Natural killer cell (primary cell): ENCODE data around the gene CASK. TPM values are rescaled to one million over a fixed set of nuclear protein-coding genes. Genes with fewer than 3 reads are reported as not detected.

Source experiments
- ATAC-seq, 3 donors: fragments of 150-1000 bp in 2 of 3; fragments of 200-7000 bp in 1 of 3; cut with Tn5 transposase; 1 replicate in 1 of 3; 2 replicates in 2 of 3; pipeline ENCODE4 v1.10.0; 2021; ENCODE audit warnings: mild to moderate bottlenecking in 2 of 3, moderate library complexity in 2 of 3
- DNase-seq, 2 donors: peaks; one replicate each; pipeline versions ENCODE4 v3.0.0 to v3.0.0-alpha.2; 2013 to 2021; ENCODE audit warnings: mixed read lengths in 1 of 2
- H3K27ac ChIP-seq: one replicate; pipeline ENCODE4 v1.5.1; 2013; ENCODE audit warnings: mild to moderate bottlenecking, low read length
- H3K27me3 ChIP-seq: one replicate; pipeline ENCODE4 v1.6.1; 2013; ENCODE audit warnings: low read length; ENCODE audit not compliant: control insufficient read depth, insufficient read depth
- H3K36me3 ChIP-seq: one replicate; pipeline ENCODE4 v1.6.1; 2013; ENCODE audit warnings: low read length; ENCODE audit not compliant: control insufficient read depth, insufficient read depth
- H3K4me1 ChIP-seq: one replicate; pipeline ENCODE4 v1.6.1; 2013; ENCODE audit warnings: low read length; ENCODE audit not compliant: control insufficient read depth, insufficient read depth
- H3K4me3 ChIP-seq: one replicate; pipeline ENCODE4 v1.5.1; 2013; ENCODE audit warnings: low read length
- H3K9me3 ChIP-seq: one replicate; pipeline ENCODE4 v1.6.1; 2013; ENCODE audit warnings: low read length; ENCODE audit not compliant: control insufficient read depth, insufficient read depth
- H3K27ac Mint-ChIP-seq, 2 donors: one replicate each; pipeline ENCODE4 v1.8.0; 2022; ENCODE audit warnings: mild to moderate bottlenecking in 2 of 2, mixed read lengths in 2 of 2, moderate library complexity in 1 of 2
- H3K27me3 Mint-ChIP-seq, 2 donors: one replicate each; pipeline ENCODE4 v1.8.0; 2022; ENCODE audit warnings: low read depth in 2 of 2, mixed read lengths in 2 of 2
- H3K36me3 Mint-ChIP-seq: one replicate; pipeline ENCODE4 v1.8.0; 2022; ENCODE audit warnings: mixed read lengths
- H3K4me1 Mint-ChIP-seq, 2 donors: one replicate each; pipeline ENCODE4 v1.8.0; 2022; ENCODE audit warnings: mixed read lengths in 2 of 2
- H3K4me3 Mint-ChIP-seq: one replicate; pipeline ENCODE4 v1.8.0; 2022; ENCODE audit warnings: mild to moderate bottlenecking, moderate library complexity, mixed read lengths
- H3K9me3 Mint-ChIP-seq, 2 donors: one replicate each; pipeline ENCODE4 v1.8.0; 2022; ENCODE audit warnings: mixed read lengths in 2 of 2
- CTCF ChIP-seq: fragments of 200-600 bp; IDR thresholded peaks from one replicate; pipeline ENCODE4 v1.8.0; 2022; ENCODE audit warnings: antibody characterized with exemption
- WGBS: methylation state at CpG from one replicate; pipeline ENCODE4 v1.1.7; 2013; ENCODE audit warnings: missing lambda C conversion rate; ENCODE audit not compliant: insufficient coverage; 5-methylcytosine and 5-hydroxymethylcytosine counted together
- intact Hi-C: fragments of 100-400 bp; cut with micrococcal nuclease; formaldehyde crosslinking; loops from one replicate; pipeline ENCODE4 v1.14.2; 2022
- total RNA-seq, 4 donors: library from RNA; stranded (reverse); fragments of 120-200 nt in 1 of 4; gene quantifications; one replicate each; pipeline versions ENCODE4 v1.2.3 to v1.2.4, GENCODE V29; 2013 to 2022

The CASK gene
- total RNA-seq, 3 donors from 2014 or later (not counting 1 experiment from before 2014, with no cell fraction given): 23.5 to 27.9 (median 25.6) TPM

- Mint-ChIP-seq H3K27me3 (peaks cover 2 to 32% of the 10 kb centered on the region in 2 donors), H3K27ac (peak overlapping the region in 1 of 2 donors; percentile 41), H3K36me3 (no peaks in the 10 kb centered on the region), H3K4me3 (no peak overlapping the region), H3K9me3 (no peaks in the 10 kb centered on the region), H3K4me1 (peaks cover 36 to 42% of the 10 kb centered on the region in 2 donors)
- no peak for TF ChIP-seq CTCF
- H3K27me3 ChIP-seq: no peaks in the 10 kb centered on the region
- no peak overlapping the region for H3K27ac ChIP-seq
- no peak overlapping the region for H3K4me3 ChIP-seq
- H3K36me3 ChIP-seq: no peaks in the 10 kb centered on the region
- intact Hi-C loops: loop anchor here (5.0 kb wide), 1 partner anchor 45 kb away; no protein-coding TSS in a partner anchor
- ATAC-seq (peak in 1 of 3 donors; percentile 26), DNase-seq (no peak)
- H3K9me3 ChIP-seq: no peaks in the 10 kb centered on the region
- 57% methylated on average over 1 of the region's 1 CpG for WGBS
- H3K4me1 ChIP-seq: peaks cover 17% of the 10 kb centered on the region
Measured at GRCh38 chrX:41692162-41692749, 231.1 kb downstream of the CASK start.

- intact Hi-C loops: loop anchor here (5.0 kb wide), 1 partner anchor 48 kb away; no protein-coding TSS in a partner anchor
Measured at GRCh38 chrX:41689711-41690110, 233.6 kb downstream of the CASK start.

GRCh38 chrX:41688835-41689234 lies 234.5 kb downstream of the CASK start, which contains the start of gene GPR34:
Gene GPR34, plus strand, starts transcription at chrX:41688973. Its CDS starts 6,661 bp downstream, at chrX:41695634.
- Mint-ChIP-seq H3K27me3 (peaks cover 3 to 25% of the 10 kb centered on the region in 2 donors), H3K36me3 (no peaks in the 10 kb centered on the region), H3K4me1 (peaks cover 24 to 25% of the 10 kb centered on the region in 2 donors), H3K9me3 (no peaks in the 10 kb centered on the region), H3K4me3 (peak within 1 kb of the TSS; percentile 51), H3K27ac (peak within 1 kb of the TSS in 1 of 2 donors; percentile 45)
- intact Hi-C loops: no loop called here
- ATAC-seq (no peak), DNase-seq (peak in 1 of 2 donors; percentile 41)
- H3K36me3 ChIP-seq: no peaks in the 10 kb centered on the region
- TF ChIP-seq CTCF: no peak
- no peaks in the 10 kb centered on the region for H3K27me3 ChIP-seq
- no peak within 1 kb of the TSS for H3K27ac ChIP-seq
- WGBS: 28% methylated on average over 6 of the region's 8 CpGs
- peak within 1 kb of the TSS; percentile 18 for H3K4me3 ChIP-seq
- H3K4me1 ChIP-seq: peaks cover 14% of the 10 kb centered on the region
- no peaks in the 10 kb centered on the region for H3K9me3 ChIP-seq

More at GRCh38 chrX:41689711-41690110, 233.6 kb downstream of the CASK start:
- ATAC-seq (no peak), DNase-seq (no peak)
- Histone ChIP-seq H3K9me3 (no peaks in the 10 kb centered on the region), H3K27ac (no peak overlapping the region), H3K36me3 (no peaks in the 10 kb centered on the region), H3K27me3 (no peaks in the 10 kb centered on the region), H3K4me3 (no peak overlapping the region), H3K4me1 (peaks cover 17% of the 10 kb centered on the region)
- Mint-ChIP-seq H3K9me3 (no peaks in the 10 kb centered on the region), H3K4me1 (peaks cover 28 to 33% of the 10 kb centered on the region in 2 donors), H3K27me3 (peaks cover 3 to 24% of the 10 kb centered on the region in 2 donors), H3K27ac (no peak overlapping the region), H3K36me3 (no peaks in the 10 kb centered on the region), H3K4me3 (no peak overlapping the region)
- no peak for TF ChIP-seq CTCF
- 90% methylated on average over 2 of the region's 3 CpGs for WGBS
